SKM-1 treated with dmso at 0.1 percent for 144 hours (cell line): ENCODE results near the gene DPH3.

Source experiments
- DNase-seq: peaks from one replicate; lab custom pipeline; 2025; ENCODE audit not compliant: unreplicated experiment; lab: John Stamatoyannopoulos, UW

The DPH3 gene

DNA sequence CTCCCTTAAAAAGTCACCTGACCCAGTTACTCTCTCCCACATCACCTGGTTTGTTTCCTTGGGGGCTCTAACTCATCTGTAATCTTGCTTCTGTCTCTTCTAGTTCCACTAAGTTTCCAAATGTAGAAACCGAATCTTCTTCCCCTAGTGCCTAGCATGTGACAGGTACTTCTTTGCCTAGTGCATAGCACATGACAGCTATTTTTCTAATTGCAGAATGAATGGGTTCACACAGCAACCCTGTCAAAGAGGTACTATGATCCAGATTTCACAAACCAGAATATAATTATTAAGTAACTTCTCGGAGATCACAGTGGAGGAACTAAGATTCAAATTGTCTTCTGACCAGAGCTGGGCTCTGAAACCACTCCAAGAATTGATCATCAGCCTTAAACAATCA lies 7.4 kb downstream of the DPH3 start:
- DNase-seq = no peak

DNA sequence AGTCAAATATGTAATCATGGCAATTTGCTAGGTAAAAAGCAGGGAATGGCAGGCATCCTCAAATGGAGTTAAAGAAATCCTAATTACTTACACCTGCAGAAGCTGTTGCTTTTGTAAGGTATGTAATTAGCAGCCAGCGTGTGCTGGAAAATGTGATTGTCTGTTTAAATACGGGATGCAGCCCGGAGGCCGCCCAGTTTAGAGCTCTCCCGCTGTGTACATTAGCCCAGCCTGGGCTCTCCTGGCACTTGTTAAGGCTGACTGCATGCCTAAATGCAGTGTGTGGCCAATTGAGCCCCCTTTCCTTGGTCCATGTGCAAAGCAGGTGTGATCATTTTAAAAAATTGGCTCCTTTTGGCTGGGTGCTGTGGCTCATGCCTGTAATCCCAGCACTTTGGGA lies 9.0 kb downstream of the DPH3 start:
- DNase-seq = no peak

DNA sequence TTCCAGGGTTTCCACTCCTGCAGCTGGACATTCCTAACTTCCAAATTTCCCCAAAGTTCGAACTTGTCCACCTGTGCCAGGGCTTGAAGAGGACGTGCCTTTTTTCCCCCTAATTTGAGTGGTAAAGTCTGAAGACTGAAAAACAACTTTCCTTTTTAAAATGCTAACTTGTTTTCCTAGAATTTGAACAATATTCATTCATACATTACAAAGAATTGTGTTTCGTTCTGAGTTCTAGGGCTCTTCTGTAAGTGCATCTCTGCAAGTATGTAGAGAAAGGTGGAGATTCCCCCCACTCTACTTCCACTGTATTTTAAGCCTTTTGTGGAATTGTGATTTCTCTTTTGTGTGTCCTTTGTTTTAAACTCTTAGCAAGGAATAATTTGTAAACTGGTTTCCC lies 9.4 kb downstream of the DPH3 start:
- no peak for DNase-seq

DNA sequence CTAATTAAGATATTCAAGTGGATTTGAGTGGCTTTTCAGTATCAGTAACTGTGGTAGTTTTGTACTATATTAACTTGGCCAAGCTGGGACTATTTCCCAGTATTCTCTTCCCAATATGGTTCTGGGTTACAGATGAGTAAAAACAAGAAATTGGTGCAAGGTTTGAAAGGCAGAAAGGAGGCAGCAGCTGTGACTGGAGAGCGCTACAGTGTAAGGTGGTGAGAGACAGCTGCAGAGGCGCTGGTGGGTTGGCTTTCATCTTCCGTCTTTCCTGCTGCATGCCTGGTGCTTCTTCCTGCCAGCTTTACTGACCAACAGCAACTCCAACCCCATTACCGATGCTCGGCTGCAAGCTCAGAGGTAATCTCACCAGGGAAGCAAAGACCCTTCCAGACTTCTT lies 9.8 kb downstream of the DPH3 start:
- no peak for DNase-seq

DNA sequence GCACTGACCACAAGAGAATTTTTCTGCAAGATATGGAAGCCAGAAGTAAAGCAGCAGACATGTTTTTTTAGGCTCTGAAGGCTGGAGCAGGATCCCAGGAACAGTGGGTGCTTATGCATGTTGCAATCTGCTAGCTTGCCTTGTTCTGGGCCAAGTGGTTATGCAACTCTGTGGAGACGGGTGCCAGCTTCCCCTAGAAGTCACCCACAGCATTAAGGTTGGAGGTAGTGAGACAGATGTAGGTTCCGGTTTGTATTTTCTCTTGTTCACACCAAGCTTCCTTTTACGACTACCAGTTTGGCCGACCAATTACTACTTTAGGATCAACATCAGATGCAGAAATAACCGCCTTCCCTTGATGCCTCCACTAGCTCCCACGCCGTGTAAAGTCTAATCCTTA lies 11.1 kb downstream of the DPH3 start:
- peak; percentile 92 for DNase-seq

DNA sequence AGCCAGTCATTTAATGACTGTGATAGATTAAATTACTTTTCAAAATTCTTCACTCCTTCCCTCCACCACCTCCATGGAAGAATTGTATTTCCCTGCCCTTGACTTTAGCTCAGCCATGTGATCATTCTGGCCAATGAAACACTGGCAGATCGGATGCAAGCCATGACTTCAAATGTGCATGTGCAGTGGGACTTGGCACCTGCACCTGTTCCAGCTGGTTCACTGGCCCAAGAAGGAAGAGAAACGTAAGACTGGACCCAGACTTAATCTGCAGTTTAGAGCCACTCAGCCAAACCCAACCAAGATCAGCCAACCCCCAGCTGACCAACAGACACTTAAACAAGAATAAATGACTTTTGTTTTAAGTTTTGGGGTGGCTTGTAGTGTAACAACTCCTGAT lies 11.8 kb downstream of the DPH3 start:
- no peak for DNase-seq

DNA sequence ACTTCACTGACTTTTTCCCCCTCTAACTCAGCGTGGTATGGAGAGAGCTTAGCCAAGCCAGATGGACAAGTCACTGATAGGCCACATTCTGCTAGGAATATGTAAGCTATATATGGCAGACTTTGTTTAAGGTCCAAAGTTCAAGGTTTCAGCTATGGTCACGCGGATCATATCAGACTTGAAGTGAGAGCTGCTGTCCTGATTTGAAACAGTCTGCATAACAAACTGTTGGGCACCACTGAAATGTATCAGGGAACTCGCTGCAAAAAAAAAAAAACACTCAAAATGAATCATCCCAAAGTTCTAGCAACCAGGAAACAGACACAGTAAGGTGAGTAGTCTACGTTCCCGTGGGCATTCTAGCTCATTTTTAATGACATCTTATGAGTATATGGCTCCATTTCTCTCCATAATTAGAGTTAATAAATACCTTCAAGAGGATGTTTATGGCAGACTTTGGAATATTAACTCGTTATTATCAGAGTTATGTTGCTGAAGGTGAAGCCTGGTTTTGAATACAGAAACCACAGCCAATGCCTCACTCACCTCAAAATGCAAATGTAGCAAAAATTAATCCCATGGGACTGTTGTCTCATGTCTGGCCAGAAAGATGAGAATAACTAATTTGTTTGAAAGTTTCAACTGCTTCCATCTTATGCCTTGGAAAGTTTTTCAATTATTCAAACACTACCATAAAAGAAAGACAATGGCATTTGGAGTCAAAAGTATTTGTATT lies 12.3 kb downstream of the DPH3 start:
- DNase-seq = no peak

DNA sequence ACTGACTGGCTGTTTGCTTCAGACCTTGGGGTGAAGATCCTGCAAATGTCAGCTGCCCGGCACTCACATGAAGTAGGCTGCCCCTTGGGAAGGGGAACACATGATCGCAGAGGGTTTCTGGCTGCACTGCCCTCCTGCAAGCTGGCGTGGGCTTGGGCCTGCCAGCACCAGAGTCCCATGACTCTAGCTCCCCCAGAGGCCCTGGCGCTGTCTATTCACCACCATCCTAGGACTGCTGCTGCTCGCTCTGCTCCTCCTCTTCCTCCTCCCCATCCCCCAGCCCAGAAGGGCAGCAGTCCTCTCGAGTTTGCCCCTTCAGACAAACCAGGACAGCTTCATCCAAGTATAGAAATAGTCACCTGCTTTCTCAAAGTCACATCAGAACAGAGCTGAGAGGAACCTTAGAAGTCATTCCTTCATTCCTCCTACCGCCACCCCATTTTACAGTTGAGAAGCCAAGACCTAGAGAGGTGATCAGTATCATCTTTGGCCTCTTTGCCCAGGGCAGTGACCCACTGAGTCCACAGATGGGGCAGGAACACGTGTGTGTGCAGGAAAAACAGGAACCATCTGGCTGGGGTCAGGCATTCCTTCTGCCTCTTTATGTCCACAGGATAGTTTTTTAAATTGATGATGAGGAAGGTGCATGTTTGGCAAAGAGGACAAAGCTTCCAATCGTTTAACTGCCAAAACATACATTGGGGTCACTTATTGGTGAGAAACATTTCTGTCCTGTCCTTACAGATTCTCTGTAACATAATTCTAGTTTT lies 13.2 kb downstream of the DPH3 start:
- DNase-seq = no peak

DNA sequence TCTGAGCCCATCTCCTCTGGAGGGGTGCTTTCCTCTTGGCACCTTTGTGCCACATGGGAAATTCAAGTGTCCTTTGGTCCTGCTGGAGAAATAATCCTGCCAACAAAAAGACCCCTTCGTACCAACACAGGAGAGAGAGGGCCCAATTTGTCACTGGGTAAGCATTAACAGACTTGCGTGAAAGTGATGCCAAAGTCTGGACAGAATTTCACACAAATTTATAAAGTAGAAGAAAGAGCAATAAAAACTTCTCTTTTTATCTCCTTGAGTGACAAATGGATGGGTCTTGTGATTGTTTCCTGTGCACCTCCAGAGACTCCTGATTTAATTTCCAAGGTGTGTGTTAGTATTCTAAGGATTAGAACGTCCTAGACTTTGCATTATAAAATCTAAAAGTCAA lies 14.9 kb downstream of the DPH3 start:
- DNase-seq = no peak

DNA sequence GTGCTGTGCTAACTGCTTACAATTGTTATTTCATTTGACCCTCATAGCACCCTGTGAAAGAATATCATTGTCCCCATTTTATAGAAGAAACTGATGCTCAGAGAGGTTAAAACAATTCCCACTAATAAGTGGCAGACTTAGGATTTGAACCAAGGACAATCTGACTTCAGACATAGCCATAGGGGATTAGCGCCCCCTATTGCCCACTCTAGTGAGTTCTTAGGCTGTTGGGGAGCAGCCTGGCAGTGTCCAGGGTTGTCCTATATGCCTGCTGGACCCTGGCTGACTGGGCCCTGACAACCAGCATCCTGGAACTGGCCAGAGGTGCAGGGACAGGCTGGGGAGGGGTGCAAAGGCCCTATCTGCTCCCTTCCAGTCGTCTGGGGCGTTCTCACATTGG lies 15.4 kb downstream of the DPH3 start:
- peak; percentile 5 for DNase-seq

DNA sequence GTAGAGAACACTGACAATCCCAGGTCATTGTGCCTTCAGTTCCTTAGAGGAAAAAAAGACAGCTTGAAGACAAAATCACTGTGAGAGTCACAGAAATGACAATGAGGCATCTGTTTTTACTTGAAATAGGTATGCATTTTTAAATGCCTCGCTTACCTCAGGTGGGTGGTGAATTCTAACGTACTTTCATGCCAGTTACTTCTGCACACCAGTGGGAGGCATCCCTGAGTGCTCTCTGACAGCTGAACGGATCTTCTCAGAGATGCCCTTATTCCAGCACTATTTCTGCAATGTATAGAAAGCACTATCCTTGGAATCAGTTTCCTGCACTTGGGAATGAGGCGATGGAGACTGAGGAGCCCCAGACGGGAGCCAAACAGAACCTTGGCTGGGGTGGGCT lies 16.2 kb downstream of the DPH3 start:
- no peak for DNase-seq

DNA sequence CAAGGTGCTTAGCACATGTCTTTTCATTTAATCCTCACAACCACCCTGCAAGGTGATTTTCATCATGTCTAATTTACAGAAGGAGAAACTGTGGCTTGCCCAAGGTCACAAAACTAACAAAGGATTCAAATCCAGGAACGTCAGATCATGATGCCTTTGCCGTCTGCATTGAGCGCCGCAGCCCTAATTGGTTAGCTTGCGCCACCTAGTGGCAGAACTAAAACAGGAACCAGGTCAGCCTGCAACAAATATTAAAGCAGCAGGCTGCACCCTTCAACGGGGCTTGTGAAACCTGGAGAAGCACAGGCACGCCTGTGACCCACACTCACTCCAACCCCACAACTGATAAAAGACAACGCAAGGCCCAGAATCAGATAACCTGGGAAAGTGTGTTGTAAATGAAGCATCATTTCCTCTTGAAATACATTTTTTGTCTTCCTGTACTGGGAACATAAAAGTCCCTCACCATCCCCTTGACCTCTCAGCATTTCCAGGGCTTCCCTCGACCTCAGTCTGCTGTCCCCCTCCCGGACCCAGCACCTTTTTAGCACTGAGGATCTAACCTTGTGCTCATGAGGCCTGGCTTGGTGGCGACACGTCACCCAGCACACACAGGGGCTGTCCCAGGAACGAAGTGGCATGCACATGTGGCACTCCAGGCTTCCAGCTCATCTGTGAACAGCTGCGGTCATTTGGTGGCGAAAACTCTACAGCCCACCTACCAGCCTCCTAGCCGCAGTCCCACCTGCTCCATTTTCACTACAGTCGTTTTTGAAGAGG lies 17.3 kb downstream of the DPH3 start:
- DNase-seq = peak; percentile 83

DNA sequence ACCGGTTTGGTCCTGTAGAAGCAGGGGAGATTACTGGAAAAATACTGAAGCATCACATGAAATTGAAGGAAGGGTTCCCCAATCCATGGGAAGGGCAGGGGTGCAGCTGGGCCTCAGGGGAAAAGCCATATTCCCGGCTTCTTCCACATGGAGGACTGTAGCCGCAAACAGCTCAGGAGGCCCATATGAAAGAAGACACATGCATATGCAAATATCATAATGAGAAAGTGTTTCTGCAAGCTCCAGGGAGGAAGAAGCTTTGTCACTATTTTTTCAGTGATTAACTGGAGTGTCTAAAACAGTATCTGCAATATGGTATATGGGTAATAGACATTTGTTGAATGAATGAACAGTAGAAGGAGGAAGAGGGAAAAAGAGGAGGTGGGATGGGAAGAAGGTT lies 19.1 kb downstream of the DPH3 start:
- DNase-seq = no peak

DNA sequence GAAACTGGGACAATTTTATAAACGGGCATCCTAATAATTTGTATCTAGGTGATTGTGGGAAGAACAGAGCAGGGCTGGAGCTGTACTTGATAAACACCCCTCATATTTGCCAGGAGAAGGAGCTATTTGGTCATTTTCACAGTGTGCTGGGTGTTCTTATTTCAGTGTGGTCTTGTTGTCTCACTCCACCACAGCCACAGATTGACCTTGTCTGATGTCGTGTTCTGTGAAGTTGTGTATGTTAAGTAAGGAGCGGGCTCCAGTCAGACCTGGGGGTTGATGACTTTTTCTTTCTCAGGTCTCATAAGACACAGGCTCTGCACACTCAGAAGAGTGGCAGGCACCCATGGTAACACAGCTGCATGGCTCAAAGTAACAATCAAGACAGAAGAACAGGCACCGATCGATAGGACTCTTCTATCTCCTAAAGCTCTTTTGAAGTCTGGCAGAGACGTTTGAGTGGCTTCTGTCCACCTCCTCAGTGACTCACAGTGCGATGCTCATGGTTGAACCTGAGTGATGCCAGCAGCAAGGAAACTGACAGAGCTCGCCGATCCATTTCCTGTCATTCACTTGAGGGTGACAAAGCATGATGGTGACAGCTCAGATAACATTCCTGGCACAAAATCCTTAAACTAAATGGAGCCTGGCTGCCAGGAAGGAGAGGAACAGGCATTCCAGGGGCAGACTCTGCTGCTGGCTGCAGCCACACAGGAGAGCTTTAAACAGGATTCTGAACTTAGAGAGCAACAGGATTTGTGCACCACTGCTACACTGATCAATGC lies 20.8 kb downstream of the DPH3 start:
- DNase-seq = no peak

DNA sequence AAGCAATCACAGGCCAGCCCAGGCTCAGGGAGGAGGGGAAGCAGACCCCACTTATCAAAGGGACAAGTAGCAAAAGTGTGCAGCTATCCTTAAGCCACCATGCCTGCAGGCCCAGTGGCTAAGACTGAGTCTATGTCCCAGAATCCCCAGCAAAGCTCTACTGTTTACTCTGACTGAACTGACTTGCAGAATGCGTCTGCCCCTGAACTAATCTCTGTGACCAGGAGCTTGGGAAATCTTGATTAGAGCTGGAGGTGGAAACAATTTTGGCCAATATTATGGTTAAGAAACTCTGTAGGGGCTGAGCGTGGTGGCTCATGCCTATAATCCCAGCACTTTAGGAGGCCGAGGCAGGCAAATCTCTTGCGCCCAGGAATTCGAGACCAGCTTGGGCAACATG lies 22.6 kb downstream of the DPH3 start:
- no peak for DNase-seq

DNA sequence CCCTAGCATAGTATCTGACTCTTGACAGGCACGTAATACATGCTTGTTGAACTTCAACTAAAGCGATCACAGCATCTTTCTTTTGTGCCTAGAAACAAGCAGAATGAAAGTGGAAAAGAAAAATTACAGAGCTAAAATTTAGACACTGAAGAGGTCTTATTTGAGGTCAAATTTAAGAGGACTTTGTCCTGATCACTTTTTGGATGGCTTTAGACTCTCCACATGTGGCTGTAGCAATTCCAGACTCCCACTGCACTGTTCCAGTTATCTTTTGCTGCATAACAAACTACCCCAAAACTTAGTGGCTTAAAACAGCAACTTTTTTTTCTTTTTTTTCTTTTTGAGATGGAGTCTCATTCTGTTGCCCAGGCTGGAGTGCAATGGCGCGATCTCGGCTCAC lies 23.5 kb downstream of the DPH3 start:
- no peak for DNase-seq

DNA sequence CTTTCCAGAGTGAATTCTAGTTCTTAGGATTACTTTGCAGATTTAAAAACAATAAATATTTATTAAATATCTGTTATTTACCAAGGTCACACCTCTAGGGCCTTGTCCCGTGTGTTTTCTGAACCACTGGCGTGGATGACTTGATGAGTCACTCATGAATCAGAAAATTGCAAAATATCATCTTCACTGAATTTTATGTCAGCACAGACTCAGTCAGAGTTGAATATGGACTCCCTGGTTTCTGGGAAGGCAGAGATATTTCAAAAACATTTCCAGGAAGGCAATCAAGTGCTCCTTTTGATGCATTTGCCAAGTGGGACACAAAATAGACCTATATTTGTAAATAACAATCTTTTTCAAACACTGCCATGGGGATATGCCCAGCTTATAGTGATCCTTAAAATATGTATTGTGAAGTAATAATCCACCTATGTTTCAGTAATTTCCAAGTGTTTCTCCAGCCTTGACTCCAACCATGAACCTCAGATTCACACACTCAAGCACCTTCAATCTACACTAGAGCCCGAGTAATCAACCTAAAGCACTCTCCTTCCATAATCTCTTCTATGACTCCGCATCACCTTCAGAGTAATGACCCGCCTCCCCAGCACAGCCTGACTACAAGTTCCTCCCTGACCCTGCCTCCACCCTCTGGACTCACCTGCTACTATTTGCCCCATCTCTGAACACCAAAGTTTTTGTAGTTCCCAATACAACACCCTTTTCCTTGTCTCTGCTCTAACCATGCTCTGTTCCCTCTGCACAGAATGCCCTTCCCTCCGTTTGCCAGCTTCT lies 24.3 kb downstream of the DPH3 start:
- DNase-seq = no peak

DNA sequence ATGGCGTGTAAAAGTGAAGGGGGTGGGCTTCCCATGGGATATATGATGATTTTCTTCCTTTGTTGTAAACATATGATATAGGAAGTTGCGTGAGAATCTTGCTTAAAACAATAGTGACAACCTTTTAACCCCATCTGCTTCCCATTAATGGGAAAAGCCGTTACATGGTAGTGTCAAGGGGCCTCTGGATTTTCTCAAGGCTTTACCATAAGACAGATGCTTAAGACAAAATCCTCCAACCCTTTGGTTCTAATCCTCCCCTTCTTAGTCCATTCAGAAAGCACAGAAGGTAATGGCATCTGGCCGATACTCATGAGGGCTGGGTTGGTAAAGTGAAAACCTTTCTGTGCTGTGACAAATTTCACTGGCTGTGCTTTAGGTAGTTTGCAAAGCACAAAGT lies 25.0 kb downstream of the DPH3 start:
- no peak for DNase-seq

DNA sequence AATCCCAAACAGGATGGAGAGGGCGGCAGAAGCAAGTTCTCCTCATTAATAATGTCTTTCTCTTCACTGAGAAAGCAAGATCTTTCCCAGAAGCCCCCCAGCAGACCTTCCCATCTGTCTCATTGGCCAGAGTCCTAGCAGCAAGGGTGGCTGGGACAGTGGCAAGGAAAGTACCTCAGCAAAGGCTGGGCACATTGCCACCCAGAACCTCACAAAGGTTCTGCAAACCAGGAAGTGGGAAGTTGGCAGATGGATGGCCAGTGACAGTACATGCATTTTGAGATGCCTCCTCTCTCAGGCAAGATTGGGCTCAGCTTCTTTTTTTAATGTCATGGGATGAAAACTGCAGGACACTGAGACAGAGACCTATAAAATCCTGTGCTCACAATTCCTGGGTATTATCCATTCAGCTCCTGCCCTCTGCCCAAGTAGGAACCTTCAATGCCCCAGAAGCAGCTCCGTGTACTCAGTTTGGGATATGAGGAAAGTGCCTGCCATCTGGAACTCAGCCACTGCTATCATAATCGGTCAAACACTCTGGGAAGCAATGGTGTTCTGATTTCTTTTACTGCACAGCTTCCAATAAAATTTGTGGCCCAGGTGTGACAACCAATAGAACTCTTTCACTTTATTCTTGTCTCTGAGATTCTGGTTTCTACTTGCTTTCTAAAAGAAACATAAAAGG lies 25.5 kb downstream of the DPH3 start:
- DNase-seq = no peak

DNA sequence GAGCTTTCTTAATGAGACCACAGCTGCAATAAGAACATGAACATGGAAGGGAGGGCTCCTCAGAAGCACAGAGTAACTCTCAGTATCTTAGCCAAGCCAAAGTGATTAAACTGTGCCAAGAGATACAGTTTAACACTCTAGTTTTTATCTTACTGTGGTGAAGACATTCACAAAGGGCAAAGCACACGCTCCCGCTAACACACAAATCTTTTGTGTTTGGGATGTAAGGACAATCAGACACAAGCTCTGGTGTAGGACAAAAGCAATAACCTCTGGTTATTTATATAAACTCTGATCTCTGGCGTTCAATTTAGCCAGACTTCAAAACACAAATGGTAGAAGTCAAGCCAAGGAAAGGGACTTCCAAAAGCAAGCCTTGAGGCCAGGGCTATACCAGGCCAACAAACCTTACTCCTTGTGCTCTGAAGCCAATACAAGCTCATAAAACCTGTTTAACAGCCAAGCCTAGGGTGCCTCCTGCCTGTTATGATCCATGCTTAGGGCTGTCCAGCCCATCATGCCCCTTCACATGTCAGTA lies 27.8 kb downstream of the DPH3 start:
- no peak for DNase-seq
